Immature natural killer cell (primary cell): ENCODE results near the gene PSMD8. TPM values are rescaled to one million over a fixed set of nuclear protein-coding genes. Genes with fewer than 3 reads are reported as not detected.

Source experiments
- DNase-seq, 3 donors: peaks; one replicate each; pipeline ENCODE4 v3.0.0; 2022; ENCODE audit warnings: mixed read lengths in 1 of 3
- H3K27ac Mint-ChIP-seq, 6 donors: one replicate each; pipeline ENCODE4 v1.8.0; 2020; ENCODE audit warnings: mixed read lengths in 6 of 6, mild to moderate bottlenecking in 5 of 6, inconsistent platforms in 4 of 6, moderate library complexity in 3 of 6
- H3K27me3 Mint-ChIP-seq, 3 donors: one replicate each; pipeline ENCODE4 v1.8.0; 2020 to 2021; ENCODE audit warnings: low read depth in 3 of 3, mild to moderate bottlenecking in 3 of 3, mixed read lengths in 3 of 3, moderate library complexity in 3 of 3, inconsistent platforms in 1 of 3
- H3K36me3 Mint-ChIP-seq, 3 donors: one replicate each; pipeline ENCODE4 v1.8.0; 2020; ENCODE audit warnings: mixed read lengths in 3 of 3, inconsistent platforms in 2 of 3, mild to moderate bottlenecking in 2 of 3
- H3K4me1 Mint-ChIP-seq, 2 donors: one replicate each; pipeline ENCODE4 v1.8.0; 2020; ENCODE audit warnings: inconsistent platforms in 2 of 2, mild to moderate bottlenecking in 2 of 2, mixed read lengths in 2 of 2, moderate library complexity in 1 of 2
- H3K4me3 Mint-ChIP-seq, 5 donors: one replicate each; pipeline ENCODE4 v1.8.0; 2020; ENCODE audit warnings: mild to moderate bottlenecking in 5 of 5, mixed read lengths in 5 of 5, inconsistent platforms in 3 of 5, moderate library complexity in 3 of 5
- H3K9me3 Mint-ChIP-seq, 6 donors: one replicate each; pipeline ENCODE4 v1.8.0; 2020; ENCODE audit warnings: mild to moderate bottlenecking in 6 of 6, mixed read lengths in 6 of 6, inconsistent platforms in 4 of 6, moderate library complexity in 3 of 6
- polyA plus RNA-seq, 3 donors: library from polyadenylated mRNA; unstranded; fragments of 300-500 nt; fragmentation: Illumina TruSeq; gene quantifications; one replicate each; pipeline ENCODE4 v1.2.3, GENCODE V29; 2021

PSMD8 gene
- polyA plus RNA-seq, 3 donors from 2014 or later: 210 to 298 (median 236) TPM

DNA sequence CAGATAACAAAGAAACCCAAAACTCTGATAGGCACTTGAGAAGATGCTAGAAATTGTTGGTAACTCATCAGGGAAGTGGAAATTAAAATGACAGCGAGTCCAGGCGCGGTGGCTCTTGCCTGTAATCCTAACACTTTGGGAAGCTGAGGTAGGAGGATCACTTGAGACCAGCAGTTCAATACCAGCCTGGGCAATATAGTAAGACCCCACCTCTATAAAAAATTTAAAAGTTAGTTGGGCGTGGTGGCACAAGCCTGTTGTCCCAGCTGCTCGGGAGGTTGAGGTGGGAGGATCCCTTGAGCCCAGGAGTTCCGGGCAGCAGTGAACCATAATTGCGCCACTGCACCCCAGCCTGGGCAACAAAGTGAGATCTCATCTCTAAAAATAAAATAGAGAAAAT lies 56.6 kb downstream of the PSMD8 start:
- H3K4me1 Mint-ChIP-seq: peaks cover 4 to 15% of the 10 kb centered on the region in 2 donors
- no peak overlapping the region for H3K27ac Mint-ChIP-seq
- peaks cover 2 to 16% (median 15%) of the 10 kb centered on the region in 3 donors for H3K27me3 Mint-ChIP-seq
- no peaks in the 10 kb centered on the region for H3K36me3 Mint-ChIP-seq
- no peaks in the 10 kb centered on the region for H3K9me3 Mint-ChIP-seq
- H3K4me3 Mint-ChIP-seq: no peak overlapping the region
- DNase-seq: no peak

GRCh38 chr19:38433268-38433733 lies 58.9 kb downstream of the PSMD8 start, which contains the start of gene RYR1:
Gene RYR1 (plus strand): TSS chr19:38433691. CDS start chr19:38433830, 139 bp downstream.
- H3K27ac Mint-ChIP-seq: peak within 1 kb of the TSS in 1 of 6 donors; percentile 62

More at GRCh38 chr19:38433268-38433733, 58.9 kb downstream of the PSMD8 start, which contains the start of gene RYR1:
- Mint-ChIP-seq H3K36me3 (no peaks in the 10 kb centered on the region), H3K4me1 (peaks cover 3 to 9% of the 10 kb centered on the region in 2 donors), H3K4me3 (peak within 1 kb of the TSS in 3 of 5 donors; percentile 1 to 62 (median 18)), H3K9me3 (no peaks in the 10 kb centered on the region), H3K27me3 (peaks cover 0 to 10% (median 4%) of the 10 kb centered on the region in 3 donors)
- peak in 1 of 3 donors; percentile 15 for DNase-seq

Other genes with a start within 250 kb of the PSMD8 start
- gene DPF1, start 150.3 kb upstream of the PSMD8 start, polyA plus RNA-seq: not detected
- gene PPP1R14A, start 118.2 kb upstream of the PSMD8 start, polyA plus RNA-seq: 1 to 10 TPM in 2 of 3 donors, under 1 TPM in 1; 0.72 to 5.7 (median 1.9) TPM
- 10 to 100 TPM in 2 of 3 donors, 1 to 10 TPM in 1; 4.3 to 29.1 (median 22.4) TPM for gene SPINT2, start 110.0 kb upstream of the PSMD8 start, polyA plus RNA-seq
- gene C19orf33, start 70.3 kb upstream of the PSMD8 start, polyA plus RNA-seq: 1 to 10 TPM in 1 of 3 donors, not detected in 2; 2.8 TPM
- 10 to 100 TPM; 47.7 to 82.5 (median 54.9) TPM for gene YIF1B, start 58.6 kb upstream of the PSMD8 start, polyA plus RNA-seq
- gene KCNK6, start 54.7 kb upstream of the PSMD8 start, polyA plus RNA-seq: 1 to 10 TPM in 2 of 3 donors, under 1 TPM in 1; 0.93 to 1.2 (median 1.0) TPM
- 10 to 100 TPM in 2 of 3 donors, 1 to 10 TPM in 1; 5.3 to 14.0 (median 11.6) TPM for gene CATSPERG, start 38.7 kb upstream of the PSMD8 start, polyA plus RNA-seq
- not detected for gene GGN, start 13.5 kb downstream of the PSMD8 start, polyA plus RNA-seq
- not detected for gene SPRED3, start 14.1 kb downstream of the PSMD8 start, polyA plus RNA-seq
- gene FAM98C, start 28.5 kb downstream of the PSMD8 start, polyA plus RNA-seq: 10 to 100 TPM; 15.7 to 29.9 (median 18.5) TPM
- under 1 TPM in 2 of 3 donors, not detected in 1; 0.20 to 0.78 TPM for gene RASGRP4, start 51.6 kb downstream of the PSMD8 start, polyA plus RNA-seq
- gene RYR1, start 59.1 kb downstream of the PSMD8 start, polyA plus RNA-seq: under 1 TPM in 1 of 3 donors, not detected in 2; 0.04 TPM
- 10 to 100 TPM; 52.1 to 98.1 (median 67.0) TPM for gene MAP4K1, start 243.4 kb downstream of the PSMD8 start, polyA plus RNA-seq
- gene EIF3K, start 244.6 kb downstream of the PSMD8 start, polyA plus RNA-seq: 100 to 1,000 TPM; 338 to 456 (median 383) TPM